IMR-90 (cell line): ENCODE results near the gene RPL35. TPM values are rescaled to one million over a fixed set of nuclear protein-coding genes. Genes with fewer than 3 reads are reported as not detected.
A peak's percentile ranks its signal among the peaks of the same experiment; 100 is the strongest.

Source experiments
- ATAC-seq: fragments of 200-7000 bp; cut with Tn5 transposase; 2 replicates; pipeline ENCODE4 v1.9.1; 2020; ENCODE audit warnings: low read depth, mild to moderate bottlenecking, moderate library complexity
- BruUV-seq: library from RNA; stranded (reverse); fragments of 400-500 nt; replicated peaks from 2 replicates; lab custom pipeline; 2021; lab: Mats Ljungman, UMichigan
- CTCF ChIA-PET: fragments of 300-600 bp; formaldehyde crosslinking; extraction: SDS; loops from one replicate; lab custom pipeline; 2021; ENCODE audit warnings: antibody characterized with exemption; lab: Yijun Ruan, JAX
- POLR2A ChIA-PET: fragments of 300-600 bp; sonication (Branson Sonifier 250); formaldehyde crosslinking; loops from one replicate; lab custom pipeline; 2022; ENCODE audit warnings: antibody characterized with exemption; ENCODE audit not compliant: unreplicated experiment; lab: Charles Lee
- DNase-seq: peaks from one replicate; pipeline ENCODE4 v3.0.0; 2013
- H2AFZ ChIP-seq: replicated peaks from 2 replicates; pipeline ENCODE3; 2013; ENCODE audit warnings: low read length, mild to moderate bottlenecking; ENCODE audit not compliant: poor library complexity
- H2AK5ac ChIP-seq: 2 replicates; pipeline ENCODE4 v1.6.1; 2013; ENCODE audit warnings: low read depth, low read length, inconsistent platforms
- H2AK9ac ChIP-seq: replicated peaks from 2 replicates; pipeline ENCODE3; 2013; ENCODE audit warnings: mild to moderate bottlenecking, low read depth, low read length, moderate library complexity; ENCODE audit not compliant: poor library complexity
- H2BK120ac ChIP-seq: 2 replicates; pipeline ENCODE4 v1.6.1; 2013; ENCODE audit warnings: low read depth, low read length, inconsistent platforms
- H2BK15ac ChIP-seq: 3 replicates; pipeline ENCODE4 v1.6.1; 2013; ENCODE audit warnings: low read depth, low read length, inconsistent platforms
- H2BK20ac ChIP-seq: 2 replicates; pipeline ENCODE4 v1.6.1; 2013; ENCODE audit warnings: low read depth, mild to moderate bottlenecking, inconsistent platforms, low read length, moderate library complexity
- H2BK5ac ChIP-seq: 2 replicates; pipeline ENCODE4 v1.6.1; 2013; ENCODE audit warnings: mild to moderate bottlenecking, low read depth, low read length, inconsistent platforms; ENCODE audit not compliant: poor library complexity, severe bottlenecking
- H3K14ac ChIP-seq: replicated peaks from 2 replicates; pipeline ENCODE4 v1.6.1; 2013; ENCODE audit warnings: low read depth, low read length, inconsistent platforms
- H3K18ac ChIP-seq: 2 replicates; pipeline ENCODE4 v1.6.1; 2013; ENCODE audit warnings: low read depth, low read length, control low read depth
- H3K23ac ChIP-seq: 2 replicates; pipeline ENCODE4 v1.6.1; 2013; ENCODE audit warnings: low read depth, low read length, inconsistent platforms
- H3K27ac ChIP-seq: 2 replicates; pipeline ENCODE4 v1.5.1; 2013; ENCODE audit warnings: mild to moderate bottlenecking, control low read depth, low read length; ENCODE audit not compliant: insufficient read depth
- H3K27me3 ChIP-seq: 2 replicates; pipeline ENCODE4 v1.6.1; 2013; ENCODE audit warnings: low read length; ENCODE audit not compliant: control insufficient read depth, insufficient read depth
- H3K36me3 ChIP-seq: 2 replicates; pipeline ENCODE4 v1.6.1; 2013; ENCODE audit warnings: low read length, mixed read lengths; ENCODE audit not compliant: control insufficient read depth, insufficient read depth
- H3K4ac ChIP-seq: 2 replicates; pipeline ENCODE4 v1.6.1; 2013; ENCODE audit warnings: low read depth, low read length, inconsistent platforms
- H3K4me1 ChIP-seq: 2 replicates; pipeline ENCODE4 v1.6.1; 2013; ENCODE audit warnings: low read length, mixed read lengths; ENCODE audit not compliant: control insufficient read depth, insufficient read depth
- H3K4me2 ChIP-seq: 2 replicates; pipeline ENCODE4 v1.6.1; 2013; ENCODE audit warnings: low read depth, mild to moderate bottlenecking, control low read depth, low read length, moderate library complexity
- H3K4me3 ChIP-seq: 2 replicates; pipeline ENCODE4 v1.5.1; 2013; ENCODE audit warnings: low read depth, mild to moderate bottlenecking, control low read depth, low read length, moderate library complexity; ENCODE audit not compliant: insufficient read depth
- H3K56ac ChIP-seq: 2 replicates; pipeline ENCODE4 v1.6.1; 2013; ENCODE audit warnings: low read length, inconsistent platforms; ENCODE audit not compliant: insufficient read depth; ENCODE audit errors: extremely low read depth
- H3K79me1 ChIP-seq, 2 experiments: 2 replicates each; pipeline ENCODE4 v1.6.1; 2013; ENCODE audit warnings: low read length in 2 of 2, inconsistent platforms in 1 of 2, low read depth in 1 of 2
- H3K9ac ChIP-seq: 2 replicates; pipeline ENCODE4 v1.6.1; 2013; ENCODE audit warnings: low read depth, low read length, control low read depth
- H3K9me1 ChIP-seq: 2 replicates; pipeline ENCODE4 v1.6.1; 2013; ENCODE audit warnings: low read length, inconsistent platforms; ENCODE audit not compliant: insufficient read depth
- H3K9me3 ChIP-seq: 2 replicates; pipeline ENCODE4 v1.6.1; 2013; ENCODE audit warnings: low read length; ENCODE audit not compliant: control insufficient read depth, insufficient read depth
- H4K20me1 ChIP-seq: 2 replicates; pipeline ENCODE4 v1.6.1; 2013; ENCODE audit warnings: low read length, inconsistent platforms; ENCODE audit not compliant: insufficient read depth
- H4K5ac ChIP-seq: 2 replicates; pipeline ENCODE4 v1.6.1; 2013; ENCODE audit warnings: mild to moderate bottlenecking, low read depth, low read length, control low read depth
- H4K8ac ChIP-seq, 2 experiments: 2 replicates each; pipeline ENCODE4 v1.6.1; 2013; ENCODE audit warnings: low read depth in 2 of 2, low read length in 2 of 2, control low read depth in 1 of 2, inconsistent platforms in 1 of 2
- H4K91ac ChIP-seq: 2 replicates; pipeline ENCODE4 v1.6.1; 2013; ENCODE audit warnings: low read depth, low read length, inconsistent platforms; ENCODE audit not compliant: insufficient read depth
- BHLHE40 ChIP-seq: fragments of 150-350 bp; IDR thresholded peaks from 2 replicates; pipeline ENCODE4 v1.6.1; 2016; ENCODE audit warnings: mild to moderate bottlenecking, low read depth, low read length
- ELK1 ChIP-seq: fragments of 150-350 bp; IDR thresholded peaks from 2 replicates; pipeline ENCODE4 v1.6.1; 2016; ENCODE audit warnings: low read depth, mild to moderate bottlenecking, low read length, moderate library complexity, borderline replicate concordance
- FOS ChIP-seq: fragments of 150-350 bp; IDR thresholded peaks from 2 replicates; pipeline ENCODE4 v1.6.1; 2016; ENCODE audit warnings: low read depth, low read length
- MAFK ChIP-seq: IDR thresholded peaks from 2 replicates; pipeline ENCODE4 v1.6.1; 2012; ENCODE audit warnings: low read depth, low read length, improper control_type of control experiment
- MAZ ChIP-seq: IDR thresholded peaks from 2 replicates; pipeline ENCODE4 v1.6.1; 2012; ENCODE audit warnings: low read depth, mild to moderate bottlenecking, low read length, improper control_type of control experiment, moderate library complexity, borderline replicate concordance
- POLR2A ChIP-seq: IDR thresholded peaks from 2 replicates; pipeline ENCODE4 v1.6.1; 2012; ENCODE audit warnings: mild to moderate bottlenecking, low read depth, low read length
- WGBS, 2 experiments: methylation state at CpG; one replicate each; pipeline versions ENCODE4 v1.1.5 to v1.1.7; 2013; ENCODE audit warnings: missing lambda C conversion rate in 2 of 2; ENCODE audit not compliant: insufficient read length in 1 of 2; ENCODE audit errors: extremely low coverage in 2 of 2; 5-methylcytosine and 5-hydroxymethylcytosine counted together
- dilution Hi-C: fragments of 300-500 bp; cut with HindIII; formaldehyde crosslinking; loops from one replicate; pipeline ENCODE4 v1.14.3; 2018; ENCODE audit warnings: low sequenced_read_pairs; ENCODE audit not compliant: unreplicated experiment
- in situ Hi-C: fragments of 300-500 bp; cut with MboI; formaldehyde crosslinking; loops from 3 replicates; pipeline ENCODE4 v1.14.3; 2019; ENCODE audit warnings: low sequenced_read_pairs, inconsistent platforms, mixed read lengths
- intact Hi-C: fragments of 100-400 bp; cut with micrococcal nuclease; formaldehyde crosslinking; loops from 2 replicates; pipeline ENCODE4 v1.10.0; 2022
- polyA plus RNA-seq, 3 experiments: library from polyadenylated mRNA; depleted of rRNA; stranded (reverse); fragments of >200 nt; gene quantifications; 2 replicates each; pipeline ENCODE4 v1.2.3, GENCODE V29; 2012; ENCODE audit warnings: low replicate concordance in 1 of 3
- total RNA-seq: library from RNA; depleted of rRNA; stranded (reverse); fragments of >200 nt; gene quantifications from 2 replicates; pipeline ENCODE4 v1.2.3, GENCODE V29; 2012

The RPL35 gene
- total and polyA plus RNA-seq, 2 of the 4 experiments (the other 2 are of a cell fraction), result 881 to 1,650 TPM

GRCh38 chr9:124871156-124871561, 9.4 kb upstream of the RPL35 start:
- ChIA-PET CTCF (no interaction called here), POLR2A (no interaction called here)
- no peak overlapping the region for H2BK20ac ChIP-seq
- H2BK120ac ChIP-seq, result no peak overlapping the region
- WGBS, 2 experiments, result 78% methylated on average over 8 of the region's 11 CpGs; no CpG with 5 or more reads in 1 of the 2 experiments
- no peak overlapping the region for H3K56ac ChIP-seq
- H3K27me3 ChIP-seq, result no peaks in the 10 kb centered on the region
- 0 out of 2 replicates have a peak overlapping the region, but pooled peaks have one; percentile 85 for H3K14ac ChIP-seq
- dilution Hi-C loops, result no loop called here
- no peak overlapping the region for H2AK9ac ChIP-seq
- in situ Hi-C loops, result no loop called here
- H3K4me1 ChIP-seq, result peaks cover 22% of the 10 kb centered on the region
- H2BK15ac ChIP-seq, result no peak overlapping the region
- DNase-seq, result no peak
- H4K8ac ChIP-seq, result no peak overlapping the region
- H3K9me3 ChIP-seq, result no peaks in the 10 kb centered on the region
- no peak overlapping the region for H3K27ac ChIP-seq
- no peak overlapping the region for H2AFZ ChIP-seq
- no peak overlapping the region for H4K91ac ChIP-seq
- intact Hi-C loops, result loop anchor here (2.0 kb wide), 1 partner anchor 272 kb away; the partner anchor contains the start of gene SCAI
- no peak for TF ChIP-seq BHLHE40
- no peak for TF ChIP-seq POLR2A
- no peak for TF ChIP-seq MAFK
- no peak for TF ChIP-seq ELK1
- no peak for TF ChIP-seq MAZ
- TF ChIP-seq FOS, result no peak
- no peak overlapping the region for H3K9ac ChIP-seq
- no peak for ATAC-seq
- no peak overlapping the region for H4K5ac ChIP-seq
- peak overlapping the region; percentile 6; the same call in 1 of the 2 replicates for H3K23ac ChIP-seq
- H3K4ac ChIP-seq, result no peak overlapping the region
- H3K18ac ChIP-seq, result no peak overlapping the region
- no peak overlapping the region for H2BK5ac ChIP-seq
- no peak overlapping the region for H2AK5ac ChIP-seq
- peaks cover 15 to 80% of the 10 kb centered on the region in 2 experiments; a peak in 3 of 4 replicates for H3K79me1 ChIP-seq
- H3K9me1 ChIP-seq, result peaks cover 16% of the 10 kb centered on the region; the same call in 1 of the 2 replicates
- no TSS peak for BruUV-seq
- peaks cover 35% of the 10 kb centered on the region for H3K36me3 ChIP-seq
- peak overlapping the region; percentile 98; the same call in 1 of the 2 replicates for H3K4me2 ChIP-seq
- H3K4me3 ChIP-seq, result no peak overlapping the region
- H4K20me1 ChIP-seq, result peaks cover 55% of the 10 kb centered on the region
